Fibroblast of lung (primary cell): ENCODE results near the gene SCN7A. TPM values are rescaled to one million over a fixed set of nuclear protein-coding genes. Genes with fewer than 3 reads are reported as not detected.
A peak's percentile ranks its signal among the peaks of the same experiment; 100 is the strongest.

Experiments used
- DNase-seq, 2 donors: peaks; one replicate each; pipeline versions ENCODE4 v3.0.0 to v3.0.0-alpha.2; 2010; ENCODE audit warnings: low read depth in 2 of 2
- H2AFZ ChIP-seq: 2 replicates; pipeline ENCODE4 v1.5.1; 2012; ENCODE audit warnings: low read length, control low read depth, inconsistent platforms
- H3K27ac ChIP-seq: 2 replicates; pipeline ENCODE4 v1.5.1; 2011; ENCODE audit warnings: low read length, control low read depth; ENCODE audit not compliant: insufficient read depth
- H3K27me3 ChIP-seq: 2 replicates; pipeline ENCODE4 v1.5.1; 2011; ENCODE audit warnings: mild to moderate bottlenecking, low read length; ENCODE audit not compliant: control insufficient read depth, insufficient read depth
- H3K36me3 ChIP-seq: 2 replicates; pipeline ENCODE4 v1.5.1; 2011; ENCODE audit warnings: low read length; ENCODE audit not compliant: control insufficient read depth, insufficient read depth
- H3K4me1 ChIP-seq: 2 replicates; pipeline ENCODE4 v1.5.1; 2011; ENCODE audit warnings: low read length; ENCODE audit not compliant: control insufficient read depth, insufficient read depth; ENCODE audit errors: extremely low read depth
- H3K4me2 ChIP-seq: 2 replicates; pipeline ENCODE4 v1.5.1; 2011; ENCODE audit warnings: low read length, control low read depth; ENCODE audit not compliant: insufficient read depth; ENCODE audit errors: extremely low read depth
- H3K4me3 ChIP-seq, 4 experiments: fragments of 200-600 bp in 1 of 4; sonication (generic) in 1 of 4; replicated peaks in 1 of 4; 2 replicates each; pipeline ENCODE4 v1.5.1; 2011 to 2016; ENCODE audit warnings: low read length in 4 of 4, low read depth in 3 of 4, mild to moderate bottlenecking in 3 of 4, control low read depth in 2 of 4, inconsistent platforms in 1 of 4, mixed read lengths in 1 of 4; ENCODE audit not compliant: insufficient read depth in 1 of 4; ENCODE audit errors: control extremely low read depth in 1 of 4
- H3K79me2 ChIP-seq: 2 replicates; pipeline ENCODE4 v1.5.1; 2012; ENCODE audit warnings: mild to moderate bottlenecking, low read length, inconsistent platforms; ENCODE audit not compliant: control insufficient read depth, insufficient read depth
- H3K9ac ChIP-seq: 2 replicates; pipeline ENCODE4 v1.5.1; 2011; ENCODE audit warnings: mild to moderate bottlenecking, low read length, control low read depth; ENCODE audit not compliant: insufficient read depth
- H3K9me3 ChIP-seq: 2 replicates; pipeline ENCODE4 v1.5.1; 2012; ENCODE audit warnings: low read depth, low read length; ENCODE audit not compliant: control insufficient read depth, insufficient read depth
- H4K20me1 ChIP-seq: 2 replicates; pipeline ENCODE4 v1.5.1; 2011; ENCODE audit warnings: low read length; ENCODE audit not compliant: control insufficient read depth, insufficient read depth; ENCODE audit errors: extremely low read depth
- CTCF ChIP-seq, 2 donors: IDR thresholded peaks in 1 of 2; conservative IDR thresholded peaks in 1 of 2; 1 replicate in 1 of 2; 2 replicates in 1 of 2; pipeline ENCODE4 v1.5.1; 2011 to 2012; ENCODE audit warnings: low read length in 2 of 2, control low read depth in 1 of 2, inconsistent platforms in 1 of 2, low read depth in 1 of 2, mild to moderate bottlenecking in 1 of 2
- EZH2 ChIP-seq: IDR thresholded peaks from 2 replicates; pipeline ENCODE4 v1.5.1; 2012; ENCODE audit warnings: low read length, control low read depth, mild to moderate bottlenecking; ENCODE audit errors: missing control alignments
- polyA plus RNA-seq, 2 donors: library from polyadenylated mRNA; depleted of rRNA in 1 of 2; stranded (reverse) in 1 of 2; unstranded in 1 of 2; fragments of >200 nt; gene quantifications; 2 replicates each; pipeline ENCODE4 v1.2.1, GENCODE V29; 2011 to 2012; ENCODE audit warnings: missing spikeins in 1 of 2
- total RNA-seq: library from RNA; depleted of rRNA; stranded (reverse); fragments of >200 nt; gene quantifications from 2 replicates; pipeline ENCODE4 v1.2.1, GENCODE V29; 2014

Gene SCN7A
- total and polyA plus RNA-seq, 2 donors (not counting 1 experiment from before 2014, with no cell fraction given) = 7.8 to 8.9 TPM

- no peaks in the 10 kb centered on the region for H3K27me3 ChIP-seq
These were observed 27.1 kb upstream of the SCN7A start for GRCh38 chr2:166521155-166521554.

GRCh38 chr2:166520604-166521003 is 26.6 kb upstream of the SCN7A start:
- Histone ChIP-seq H3K9me3 (no peaks in the 10 kb centered on the region), H3K4me3 (no peak overlapping the region), H3K4me2 (no peak overlapping the region), H3K79me2 (no peaks in the 10 kb centered on the region), H3K9ac (no peak overlapping the region), H2AFZ (no peak overlapping the region), H3K27me3 (no peaks in the 10 kb centered on the region), H3K4me1 (no peaks in the 10 kb centered on the region), H3K36me3 (no peaks in the 10 kb centered on the region), H3K27ac (no peak overlapping the region), H4K20me1 (no peaks in the 10 kb centered on the region)
- DNase-seq = no peak
- TF ChIP-seq CTCF (conservative IDR thresholded peaks at IDR 0.05 in 1 of 2, IDR thresholded peaks at IDR 0.05 in 1 of 2; ENCODE audit: low read depth in 1 of 2, low read length in 2 of 2) (no peak), EZH2 (no peak)

More at GRCh38 chr2:166521155-166521554, 27.1 kb upstream of the SCN7A start:
- Histone ChIP-seq H3K27ac (no peak overlapping the region), H3K4me1 (no peaks in the 10 kb centered on the region), H2AFZ (peak overlapping the region; percentile 27), H3K4me2 (no peak overlapping the region), H3K36me3 (no peaks in the 10 kb centered on the region), H4K20me1 (no peaks in the 10 kb centered on the region), H3K9me3 (no peaks in the 10 kb centered on the region), H3K9ac (no peak overlapping the region), H3K79me2 (no peaks in the 10 kb centered on the region), H3K4me3 (no peak overlapping the region)
- TF ChIP-seq CTCF (conservative IDR thresholded peaks at IDR 0.05 in 1 of 2, IDR thresholded peaks at IDR 0.05 in 1 of 2; ENCODE audit: low read depth in 1 of 2, low read length in 2 of 2) (no peak), EZH2 (no peak)
- no peak for DNase-seq

GRCh38 chr2:166519391-166519962 is 25.4 kb upstream of the SCN7A start:
- no peaks in the 10 kb centered on the region for H3K9me3 ChIP-seq
- H3K27me3 ChIP-seq = no peaks in the 10 kb centered on the region
- H3K9ac ChIP-seq = no peak overlapping the region
- no peaks in the 10 kb centered on the region for H3K79me2 ChIP-seq
- H3K4me1 ChIP-seq = no peaks in the 10 kb centered on the region
- DNase-seq = no peak
- H3K27ac ChIP-seq = no peak overlapping the region
- no peak overlapping the region for H2AFZ ChIP-seq
- no peaks in the 10 kb centered on the region for H3K36me3 ChIP-seq
- H3K4me3 ChIP-seq = no peak overlapping the region
- no peaks in the 10 kb centered on the region for H4K20me1 ChIP-seq
- H3K4me2 ChIP-seq = no peak overlapping the region
- TF ChIP-seq EZH2 = no peak
- no peak for TF ChIP-seq CTCF (conservative IDR thresholded peaks at IDR 0.05 in 1 of 2, IDR thresholded peaks at IDR 0.05 in 1 of 2; ENCODE audit: low read depth in 1 of 2, low read length in 2 of 2)
